GM23338 (cell line): ENCODE results near the gene PIK3R3. TPM values are rescaled to one million over a fixed set of nuclear protein-coding genes. Genes with fewer than 3 reads are reported as not detected.

ENCODE experiments used
- CREB1 ChIP-seq: fragments of 250-450 bp; sonication (Bioruptor Pico); IDR thresholded peaks from 2 replicates; pipeline ENCODE4 v1.5.0; 2020; ENCODE audit warnings: low read depth, mild to moderate bottlenecking, moderate library complexity
- CTCF ChIP-seq, 2 experiments: fragments of 200-600 bp in 1 of 2; sonication (generic) in 1 of 2; conservative IDR thresholded peaks; 2 replicates each; pipeline versions ENCODE4 v1.5.1 to v1.6.1; 2016 to 2017; ENCODE audit warnings: antibody characterized with exemption in 2 of 2, low read depth in 2 of 2, mild to moderate bottlenecking in 2 of 2, moderate library complexity in 1 of 2
- ETS1 ChIP-seq: IDR thresholded peaks from 2 replicates; pipeline ENCODE4 v1.6.1; 2016; ENCODE audit warnings: antibody characterized with exemption
- EZH2 ChIP-seq: fragments of 200-600 bp; sonication (generic); IDR thresholded peaks from one replicate; pipeline ENCODE4 v1.8.0; 2017; ENCODE audit warnings: antibody characterized with exemption, mild to moderate bottlenecking, low read depth; ENCODE audit not compliant: unreplicated experiment
- JUNB ChIP-seq: IDR thresholded peaks from one replicate; pipeline ENCODE4 v1.6.1; 2016; ENCODE audit warnings: antibody characterized with exemption; ENCODE audit not compliant: unreplicated experiment
- REST ChIP-seq: IDR thresholded peaks from one replicate; pipeline ENCODE4 v1.6.1; 2018; ENCODE audit warnings: antibody characterized with exemption; ENCODE audit not compliant: unreplicated experiment
- STAT1 ChIP-seq: IDR thresholded peaks from one replicate; pipeline ENCODE4 v1.6.1; 2016; ENCODE audit warnings: antibody characterized with exemption; ENCODE audit not compliant: unreplicated experiment
- ZNF114 ChIP-seq: fragments of 250-450 bp; sonication (Bioruptor Pico); IDR thresholded peaks from 2 replicates; pipeline ENCODE4 v1.5.0; 2020; ENCODE audit warnings: mild to moderate bottlenecking, moderate library complexity
- ZNF462 ChIP-seq: fragments of 250-450 bp; sonication (Bioruptor Pico); IDR thresholded peaks from 2 replicates; pipeline ENCODE4 v1.5.0; 2020; ENCODE audit warnings: mild to moderate bottlenecking, moderate library complexity
- polyA plus RNA-seq: library from polyadenylated mRNA; unstranded; fragments of >200 nt; fragmentation: Nextera tagmentation; extraction: Ambion mirVana; gene quantifications from 2 replicates; pipeline ENCODE4 v1.2.1, GENCODE V29; 2016
- total RNA-seq: library from RNA; depleted of rRNA; stranded (reverse); fragments of >200 nt; shearing (Covaris generic); gene quantifications from 2 replicates; pipeline ENCODE4 v1.2.3, GENCODE V29; 2014

The PIK3R3 gene
- total and polyA plus RNA-seq, 2 experiments from 2014 or later = 7.5 to 8.6 TPM

GRCh38 chr1:46041974-46042373, 90.5 kb downstream of the PIK3R3 start (continued):
- no peak for TF ChIP-seq ZNF462 (CRISPR knock-in tag)
- no peak for TF ChIP-seq EZH2
- TF ChIP-seq CTCF (conservative IDR thresholded peaks at IDR 0.05; ENCODE audit: low read depth in 2 of 2) = no peak
- TF ChIP-seq STAT1 = no peak
- TF ChIP-seq REST = no peak
- TF ChIP-seq ZNF114 (CRISPR knock-in tag) = no peak
- no peak for TF ChIP-seq JUNB
- TF ChIP-seq ETS1 = no peak
- no peak for TF ChIP-seq CREB1
